Heart right ventricle (tissue), 16 donors: ENCODE results near the gene GAB2. TPM values are rescaled to one million over a fixed set of nuclear protein-coding genes. Genes with fewer than 3 reads are reported as not detected.

Source experiments
- ATAC-seq, 8 donors: fragments of 200-7000 bp; cut with Tn5 transposase; one replicate each; pipeline ENCODE4 v1.9.1; 2020; ENCODE audit warnings: mild to moderate bottlenecking in 8 of 8, moderate library complexity in 8 of 8, moderate number of reproducible peaks in 1 of 8
- DNase-seq, 2 donors: peaks; one replicate each; pipeline ENCODE4 v3.0.0-alpha.2; 2020
- H3K27ac ChIP-seq, 10 donors: fragments of 200-600 bp; sonication (generic) in 2 of 10; one replicate each; pipeline versions ENCODE4 v1.5.0 to v1.8.0; 2020 to 2022; ENCODE audit warnings: mild to moderate bottlenecking in 3 of 10
- H3K27me3 ChIP-seq, 7 donors: fragments of 200-600 bp; one replicate each; pipeline ENCODE4 v1.8.0; 2021 to 2022; ENCODE audit warnings: mild to moderate bottlenecking in 2 of 7
- H3K36me3 ChIP-seq, 9 donors: fragments of 200-600 bp; sonication (generic) in 1 of 9; one replicate each; pipeline versions ENCODE4 v1.5.0 to v1.8.0; 2020 to 2022; ENCODE audit warnings: mild to moderate bottlenecking in 2 of 9
- H3K4me1 ChIP-seq, 9 donors: fragments of 200-600 bp; sonication (generic) in 1 of 9; one replicate each; pipeline versions ENCODE4 v1.5.0 to v1.8.0; 2020 to 2022; ENCODE audit warnings: mild to moderate bottlenecking in 4 of 9
- H3K4me3 ChIP-seq, 10 donors: fragments of 200-600 bp; sonication (generic) in 2 of 10; one replicate each; pipeline versions ENCODE4 v1.5.0 to v1.8.0; 2020 to 2022; ENCODE audit warnings: mild to moderate bottlenecking in 7 of 10, moderate library complexity in 2 of 10
- H3K9me3 ChIP-seq, 11 donors: fragments of 200-600 bp in 10 of 11; sonication (generic) in 2 of 11; one replicate each; pipeline versions ENCODE4 v1.5.0 to v1.8.0; 2013 to 2022; ENCODE audit warnings: mild to moderate bottlenecking in 2 of 11, control low read depth in 1 of 11, moderate library complexity in 1 of 11
- WGBS, 2 donors: extraction: QIAGEN DNeasy Blood & Tissue Kit; methylation state at CpG; one replicate each; pipeline ENCODE4 v1.1.7; 2013; ENCODE audit warnings: inconsistent platforms in 1 of 2; 5-methylcytosine and 5-hydroxymethylcytosine counted together
- intact Hi-C, 10 donors: fragments of 100-400 bp; cut with DNase I; formaldehyde crosslinking; loops; one replicate each; pipeline versions ENCODE4 v1.11.1 to v1.14.2; 2022
- polyA plus RNA-seq, 2 donors: library from polyadenylated mRNA; stranded (reverse); fragments of 200-250 nt; gene quantifications; one replicate each; pipeline ENCODE4 v1.2.3, GENCODE V29; 2013
- total RNA-seq, 10 donors: library from RNA; stranded (reverse); fragmentation: NEBNext Ultra II Directional in 3 of 10; extraction: Animal tissue kit (Norgen Biotek cat#: 25700) in 3 of 10; gene quantifications; one replicate each; pipeline versions ENCODE4 v1.2.1 to v1.2.4, GENCODE V29; 2021 to 2023
- TF ChIP-seq, protein P1 (sequence below), 9 donors: fragments of 200-600 bp; sonication (generic) in 2 of 9; IDR thresholded peaks; one replicate each; pipeline versions ENCODE4 v1.5.0 to v1.8.0; 2021 to 2022; ENCODE audit warnings: antibody characterized with exemption in 9 of 9, mild to moderate bottlenecking in 5 of 9, moderate library complexity in 1 of 9
- donor health status: Arrhythmogenic right ventricular cardiomyopathy.
- donor health status: ischemic (EF 13 %, LVEDD 7.1; RV severe dilation, severe dysfunction).
- donor health status: healthy with polysubstance abuse.
- donor health status: DM: no; HTN: yes; CAD: no.
- donor health status: DM: no; HTN: no; CAD: no.
- donor health status: ischemic (EF 25% LVEDD 6.9; RV normal size, moderate dysfunction).
- donor health status: ischemic (EF 25% LVEDD 5.7; RV mildly dilated, moderate dysfunction).
- donor health status: healthy.
- donor health status: DM: yes; HTN: yes; CAD: no.
- donor health status: Ischemic cardiomyopathy.
- donor health status: ischemic (EF 35%, LVEDD 5.7; RV mildly dilated, moderate dysfunction).
- donor health status: nonischemic (EF 11% LVEDD 7.7; RV severe dilation, severe dysfunction).
- donor health status: DM: yes; HTN: yes; CAD: no.
- donor health status: PGD.
- donor health status: ischemic (EF 29% LVEDD 5.4; RV normal size, mild dysfunction).
- donor health status: nonischemic (EF 23%, LVEDD 6.1; RV moderate dilation, normal function).

GAB2 gene
- total and polyA plus RNA-seq, 12 donors: 5.0 to 44.6 (median 27.0) TPM

DNA sequence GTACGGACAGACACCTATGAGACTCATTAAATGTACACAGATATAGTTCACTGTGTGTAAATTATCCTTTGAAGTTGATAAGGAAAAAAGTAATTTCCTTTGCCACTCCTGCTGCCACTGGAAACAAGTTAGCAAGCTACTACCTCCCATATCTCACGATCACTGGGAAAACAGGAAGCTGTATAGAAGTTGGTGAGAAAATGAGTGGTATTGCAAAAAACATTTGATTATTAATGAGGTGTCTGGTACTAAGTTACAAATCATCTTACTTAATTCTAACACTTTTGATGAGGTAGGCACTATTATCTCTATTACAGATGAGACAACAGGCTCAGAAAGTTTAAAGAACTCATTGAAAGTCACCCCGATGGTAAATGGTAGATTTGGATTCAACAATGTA, 68.5 kb downstream of the GAB2 start:
- intact Hi-C loops: loop anchor here in 1 of 10 donors (10.0 kb wide), 1 partner anchor 84 kb away; no protein-coding TSS in a partner anchor
- 50 to 53% methylated on average over 3 of the region's 3 CpGs for WGBS, 2 donors
- TF ChIP-seq, protein P1, sequence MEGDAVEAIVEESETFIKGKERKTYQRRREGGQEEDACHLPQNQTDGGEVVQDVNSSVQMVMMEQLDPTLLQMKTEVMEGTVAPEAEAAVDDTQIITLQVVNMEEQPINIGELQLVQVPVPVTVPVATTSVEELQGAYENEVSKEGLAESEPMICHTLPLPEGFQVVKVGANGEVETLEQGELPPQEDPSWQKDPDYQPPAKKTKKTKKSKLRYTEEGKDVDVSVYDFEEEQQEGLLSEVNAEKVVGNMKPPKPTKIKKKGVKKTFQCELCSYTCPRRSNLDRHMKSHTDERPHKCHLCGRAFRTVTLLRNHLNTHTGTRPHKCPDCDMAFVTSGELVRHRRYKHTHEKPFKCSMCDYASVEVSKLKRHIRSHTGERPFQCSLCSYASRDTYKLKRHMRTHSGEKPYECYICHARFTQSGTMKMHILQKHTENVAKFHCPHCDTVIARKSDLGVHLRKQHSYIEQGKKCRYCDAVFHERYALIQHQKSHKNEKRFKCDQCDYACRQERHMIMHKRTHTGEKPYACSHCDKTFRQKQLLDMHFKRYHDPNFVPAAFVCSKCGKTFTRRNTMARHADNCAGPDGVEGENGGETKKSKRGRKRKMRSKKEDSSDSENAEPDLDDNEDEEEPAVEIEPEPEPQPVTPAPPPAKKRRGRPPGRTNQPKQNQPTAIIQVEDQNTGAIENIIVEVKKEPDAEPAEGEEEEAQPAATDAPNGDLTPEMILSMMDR (IDR thresholded peaks at IDR 0.05): no peak
- H3K36me3 ChIP-seq: no peaks in the 10 kb centered on the region
- no peak overlapping the region for H3K4me3 ChIP-seq
- H3K27ac ChIP-seq: peak overlapping the region; percentile 37 to 91 (median 81)
- ATAC-seq: no peak
- no peaks in the 10 kb centered on the region for H3K27me3 ChIP-seq
- H3K9me3 ChIP-seq: no peaks in the 10 kb centered on the region
- peaks cover 10 to 97% (median 57%) of the 10 kb centered on the region in 9 donors for H3K4me1 ChIP-seq
- no peak for DNase-seq

GRCh38 chr11:78347956-78348355, 69.7 kb downstream of the GAB2 start:
- ATAC-seq (no peak), DNase-seq (no peak)
- peaks cover 10 to 92% (median 56%) of the 10 kb centered on the region in 9 donors for H3K4me1 ChIP-seq
- TF ChIP-seq, protein P1 (IDR thresholded peaks at IDR 0.05): no peak
- no peaks in the 10 kb centered on the region for H3K9me3 ChIP-seq
- H3K36me3 ChIP-seq: no peaks in the 10 kb centered on the region
- H3K27ac ChIP-seq: peak overlapping the region in 5 of 10 donors; percentile 80 to 91 (median 89)
- H3K27me3 ChIP-seq: no peaks in the 10 kb centered on the region
- H3K4me3 ChIP-seq: no peak overlapping the region
- intact Hi-C loops: loop anchor here in 1 of 10 donors (10.0 kb wide), 1 partner anchor 83 kb away; no protein-coding TSS in a partner anchor

DNA sequence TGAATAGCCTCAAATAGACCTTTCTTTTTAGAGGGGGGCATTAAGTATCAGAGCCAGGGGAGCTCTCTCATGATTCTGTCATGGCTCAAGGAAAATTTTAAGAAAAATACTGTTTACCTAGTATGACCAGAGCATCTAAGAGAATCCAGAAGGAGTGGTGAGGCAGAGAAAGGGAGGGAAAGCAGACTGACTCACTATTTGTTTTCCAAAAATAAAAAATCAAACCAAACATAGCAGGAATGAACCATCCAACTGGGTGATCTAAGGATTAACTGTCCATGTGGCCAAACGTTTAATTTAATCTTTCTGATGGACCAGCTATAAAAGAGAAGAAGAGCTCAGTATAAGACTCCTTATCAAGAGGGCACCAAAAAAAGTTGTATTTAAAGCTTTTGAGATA, 70.8 kb downstream of the GAB2 start:
- Histone ChIP-seq H3K27ac (peak overlapping the region in 1 of 10 donors; percentile 91), H3K9me3 (no peaks in the 10 kb centered on the region), H3K4me1 (peaks cover 7 to 81% (median 44%) of the 10 kb centered on the region in 9 donors), H3K36me3 (no peaks in the 10 kb centered on the region), H3K4me3 (no peak overlapping the region), H3K27me3 (no peaks in the 10 kb centered on the region)
- no peak for DNase-seq
- TF ChIP-seq, protein P1 (IDR thresholded peaks at IDR 0.05): no peak
- 67 to 72% methylated on average over 1 of the region's 1 CpG for WGBS, 2 donors
- intact Hi-C loops: loop anchor here in 1 of 10 donors (10.0 kb wide), 1 partner anchor 82 kb away; no protein-coding TSS in a partner anchor
- ATAC-seq: no peak

- WGBS, 2 donors: 84 to 97% methylated on average over 3 of the region's 3 CpGs
- Histone ChIP-seq H3K4me3 (no peak overlapping the region), H3K9me3 (no peaks in the 10 kb centered on the region), H3K27ac (peak overlapping the region in 3 of 10 donors; percentile 6 to 43 (median 31)), H3K27me3 (no peaks in the 10 kb centered on the region), H3K4me1 (peaks cover 7 to 67% (median 33%) of the 10 kb centered on the region in 9 donors), H3K36me3 (no peaks in the 10 kb centered on the region)
- DNase-seq (no peak), ATAC-seq (no peak)
- TF ChIP-seq, protein P1 (IDR thresholded peaks at IDR 0.05): no peak
- intact Hi-C loops: loop anchor here in 1 of 10 donors (10.0 kb wide), 1 partner anchor 81 kb away; no protein-coding TSS in a partner anchor
Measured at GRCh38 chr11:78345450-78345849, 72.2 kb downstream of the GAB2 start.
